Mucosa of descending colon (tissue), 3 donors: ENCODE results near the gene WIZ. TPM values are rescaled to one million over a fixed set of nuclear protein-coding genes. Genes with fewer than 3 reads are reported as not detected.

Experiments used
- ATAC-seq: fragments of 200-7000 bp; cut with Tn5 transposase; one replicate; pipeline ENCODE4 v1.9.1; 2020; ENCODE audit warnings: mild to moderate bottlenecking, moderate library complexity
- DNase-seq, 3 donors: peaks; one replicate each; pipeline ENCODE4 v3.0.0-alpha.2; 2020
- H3K36me3 ChIP-seq: fragments of 200-600 bp; one replicate; pipeline ENCODE4 v1.8.0; 2021; ENCODE audit warnings: low read depth, mild to moderate bottlenecking
- H3K4me1 ChIP-seq: fragments of 200-600 bp; one replicate; pipeline ENCODE4 v1.8.0; 2021; ENCODE audit warnings: low read depth, mild to moderate bottlenecking
- H3K4me3 ChIP-seq: fragments of 200-600 bp; one replicate; pipeline ENCODE4 v1.8.0; 2021; ENCODE audit warnings: mild to moderate bottlenecking
- H3K9me3 ChIP-seq: fragments of 200-600 bp; one replicate; pipeline ENCODE4 v1.8.0; 2021; ENCODE audit warnings: mild to moderate bottlenecking
- intact Hi-C, 2 donors: fragments of 100-400 bp; cut with DNase I in 1 of 2; cut with micrococcal nuclease in 1 of 2; formaldehyde crosslinking; loops; one replicate each; pipeline versions ENCODE4 v1.11.0 to v1.11.1; 2022; cut with DNase I, micrococcal nuclease
- total RNA-seq, 3 donors: library from RNA; stranded (reverse); fragmentation: NEBNext Ultra II Directional in 2 of 3; extraction: Animal tissue kit (Norgen Biotek cat#: 25700) in 2 of 3; gene quantifications; one replicate each; pipeline versions ENCODE4 v1.2.1 to v1.2.4, GENCODE V29; 2021 to 2023
- TF ChIP-seq, protein P1 (sequence below): fragments of 200-600 bp; IDR thresholded peaks from one replicate; pipeline ENCODE4 v1.8.0; 2022; ENCODE audit warnings: antibody characterized with exemption, mild to moderate bottlenecking
- donor health status: DM: no; HTN: no; CAD: no; lungs with moderate emphysema.
- donor health status: DM: no; HTN: no; CAD: no.
- donor health status: DM: no; HTN: yes; CAD: no.

WIZ gene
- total RNA-seq, 3 donors from 2014 or later, result 26.7 to 39.9 (median 28.1) TPM

DNA sequence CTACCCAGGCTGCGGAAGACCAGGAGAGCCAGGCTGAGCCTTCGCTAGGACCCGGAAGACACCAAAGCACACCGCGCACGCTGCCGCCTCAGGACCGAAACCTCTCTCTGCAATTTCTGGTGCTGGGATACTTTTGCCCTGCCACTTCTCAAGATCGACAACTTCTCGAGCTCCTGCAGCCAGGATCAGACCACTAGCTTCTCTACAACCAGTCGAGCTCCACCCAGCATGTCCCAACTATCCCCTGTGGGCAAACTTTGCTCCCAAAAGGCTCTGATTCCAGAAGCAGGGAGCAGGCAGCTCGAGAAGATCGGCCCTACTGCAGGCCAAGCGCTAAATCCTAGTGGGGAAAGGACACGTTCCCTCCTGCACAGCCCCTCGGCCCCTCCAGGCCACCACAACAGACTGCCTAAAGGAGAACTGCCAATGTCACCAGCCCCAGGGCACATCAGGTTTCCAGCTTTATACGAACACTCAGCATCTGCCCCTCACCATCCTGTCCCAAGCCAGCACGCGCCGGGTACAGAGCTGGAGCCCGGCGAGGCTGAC, 71.1 kb downstream of the WIZ start:
- intact Hi-C loops, result no loop called here
- peak; percentile 70 to 77 (median 73) for DNase-seq
- no peaks in the 10 kb centered on the region for H3K9me3 ChIP-seq
- peak; percentile 37 for ATAC-seq
- H3K36me3 ChIP-seq, result no peaks in the 10 kb centered on the region
- peaks cover 14% of the 10 kb centered on the region for H3K4me1 ChIP-seq
- TF ChIP-seq, protein P1, sequence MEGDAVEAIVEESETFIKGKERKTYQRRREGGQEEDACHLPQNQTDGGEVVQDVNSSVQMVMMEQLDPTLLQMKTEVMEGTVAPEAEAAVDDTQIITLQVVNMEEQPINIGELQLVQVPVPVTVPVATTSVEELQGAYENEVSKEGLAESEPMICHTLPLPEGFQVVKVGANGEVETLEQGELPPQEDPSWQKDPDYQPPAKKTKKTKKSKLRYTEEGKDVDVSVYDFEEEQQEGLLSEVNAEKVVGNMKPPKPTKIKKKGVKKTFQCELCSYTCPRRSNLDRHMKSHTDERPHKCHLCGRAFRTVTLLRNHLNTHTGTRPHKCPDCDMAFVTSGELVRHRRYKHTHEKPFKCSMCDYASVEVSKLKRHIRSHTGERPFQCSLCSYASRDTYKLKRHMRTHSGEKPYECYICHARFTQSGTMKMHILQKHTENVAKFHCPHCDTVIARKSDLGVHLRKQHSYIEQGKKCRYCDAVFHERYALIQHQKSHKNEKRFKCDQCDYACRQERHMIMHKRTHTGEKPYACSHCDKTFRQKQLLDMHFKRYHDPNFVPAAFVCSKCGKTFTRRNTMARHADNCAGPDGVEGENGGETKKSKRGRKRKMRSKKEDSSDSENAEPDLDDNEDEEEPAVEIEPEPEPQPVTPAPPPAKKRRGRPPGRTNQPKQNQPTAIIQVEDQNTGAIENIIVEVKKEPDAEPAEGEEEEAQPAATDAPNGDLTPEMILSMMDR, result no peak
- H3K4me3 ChIP-seq, result peak overlapping the region; percentile 96

DNA sequence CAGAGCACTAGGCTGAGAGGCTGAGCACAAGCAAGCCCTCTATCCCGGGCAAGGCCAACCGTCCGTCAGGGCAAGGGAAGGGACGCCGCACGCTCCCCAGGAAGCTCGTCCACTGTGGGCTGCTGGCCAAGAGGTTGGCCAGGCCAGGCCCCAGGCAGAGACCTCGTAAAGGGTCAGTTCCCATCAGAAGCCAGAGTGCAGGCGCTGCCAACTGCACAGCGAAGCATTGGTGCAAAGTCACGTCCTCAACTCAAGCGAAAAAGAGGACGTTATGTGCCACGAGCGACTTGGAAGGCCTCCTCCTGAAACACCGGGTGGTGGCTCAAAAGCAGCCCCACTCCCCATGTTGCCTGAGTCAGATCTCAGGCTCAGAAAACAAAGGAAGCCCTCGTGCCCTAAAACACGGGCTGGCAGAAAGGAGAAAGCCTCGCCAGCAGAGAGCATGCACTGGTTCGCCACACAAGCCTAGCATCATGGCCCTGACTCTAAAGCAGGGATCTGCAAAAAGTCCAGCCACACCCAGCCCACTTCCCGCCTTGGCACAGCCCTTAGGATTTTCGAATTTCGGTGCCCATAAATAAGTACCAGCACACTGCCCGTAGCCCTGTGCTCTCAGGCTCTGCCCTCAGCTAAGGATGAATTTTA, 74.8 kb downstream of the WIZ start:
- intact Hi-C loops, result no loop called here
- peak in 1 of 3 donors; percentile 57 for DNase-seq
- TF ChIP-seq, protein P1, result no peak
- no peak overlapping the region for H3K4me3 ChIP-seq
- peaks cover 14% of the 10 kb centered on the region for H3K4me1 ChIP-seq
- no peak for ATAC-seq
- peaks cover 18% of the 10 kb centered on the region for H3K36me3 ChIP-seq
- no peaks in the 10 kb centered on the region for H3K9me3 ChIP-seq

DNA sequence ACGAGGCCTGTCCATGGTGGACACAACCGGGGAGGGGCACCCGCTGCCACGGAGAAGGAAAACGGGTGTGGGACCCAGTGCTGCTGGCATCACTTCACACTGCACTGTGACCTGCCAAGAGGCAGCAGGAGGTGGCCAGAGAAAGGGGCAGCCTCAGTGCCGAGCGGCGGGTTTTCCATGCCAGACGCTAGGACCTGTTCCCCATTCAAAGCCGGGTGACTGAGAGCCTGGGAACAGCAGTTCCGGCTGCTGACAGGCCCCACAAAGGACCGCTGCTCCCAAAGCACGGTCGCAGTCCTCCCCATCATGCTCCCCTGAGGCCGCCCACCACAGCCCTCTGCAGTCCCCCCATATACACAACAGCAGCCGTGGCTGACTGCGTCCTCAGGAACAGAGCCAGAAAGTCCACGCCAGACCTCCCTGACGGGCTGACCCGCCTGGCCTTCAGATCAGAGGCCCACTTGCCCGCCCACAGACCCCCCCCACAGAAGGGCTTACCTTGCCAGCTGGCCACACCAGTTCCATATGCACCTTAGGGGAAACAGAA, 75.6 kb downstream of the WIZ start:
- TF ChIP-seq, protein P1, result no peak
- peaks cover 14% of the 10 kb centered on the region for H3K4me1 ChIP-seq
- H3K4me3 ChIP-seq, result no peak overlapping the region
- peaks cover 22% of the 10 kb centered on the region for H3K36me3 ChIP-seq
- no peaks in the 10 kb centered on the region for H3K9me3 ChIP-seq
- peak in 2 of 3 donors; percentile 18 to 41 for DNase-seq
- intact Hi-C loops, result no loop called here
- ATAC-seq, result no peak

DNA sequence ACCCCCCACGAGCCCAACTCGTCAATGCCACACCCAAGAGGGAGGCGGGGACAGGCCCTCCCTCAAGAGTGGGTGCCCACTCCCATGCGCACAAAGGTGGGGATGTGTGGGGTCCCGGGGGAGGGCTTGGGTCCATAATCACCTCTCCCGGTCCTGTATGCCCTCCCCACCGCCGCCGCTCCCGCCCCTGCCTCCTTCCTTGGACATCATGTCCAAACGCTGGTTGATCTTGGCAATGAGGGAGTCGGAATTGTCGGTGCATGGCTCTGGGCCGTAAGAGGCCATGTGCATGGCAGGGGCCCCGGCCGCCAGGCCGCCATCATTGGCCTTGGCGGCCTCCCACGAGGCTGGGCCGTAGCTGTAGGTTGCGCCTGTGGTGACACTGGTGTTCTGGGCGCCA, 76.1 kb downstream of the WIZ start:
- DNase-seq, result peak in 2 of 3 donors; percentile 17 to 41
- intact Hi-C loops, result no loop called here
- no peak for ATAC-seq
- peaks cover 14% of the 10 kb centered on the region for H3K4me1 ChIP-seq
- H3K4me3 ChIP-seq, result no peak overlapping the region
- TF ChIP-seq, protein P1, result no peak
- no peaks in the 10 kb centered on the region for H3K9me3 ChIP-seq
- H3K36me3 ChIP-seq, result peaks cover 23% of the 10 kb centered on the region

DNA sequence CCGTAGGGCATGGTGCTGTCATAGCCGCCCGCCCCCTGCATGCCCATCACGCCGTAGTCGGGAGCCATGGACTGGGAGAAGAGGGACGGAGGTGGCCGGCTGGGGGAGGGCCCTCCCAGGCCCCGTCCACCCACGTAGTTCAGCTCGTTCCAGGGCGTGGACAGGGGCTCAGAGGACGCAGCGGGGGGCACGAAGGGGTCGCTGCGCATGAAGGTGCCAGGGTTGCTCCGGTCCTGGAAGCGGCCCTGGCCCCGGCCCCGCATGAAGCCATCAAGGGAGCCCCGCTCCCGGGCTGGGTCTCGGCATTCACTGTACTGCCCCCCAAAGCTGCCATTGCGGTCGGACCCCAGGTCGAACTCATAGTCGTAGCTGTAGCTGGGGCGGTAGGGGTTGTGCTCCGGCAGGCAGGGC, 76.9 kb downstream of the WIZ start:
- intact Hi-C loops, result no loop called here
- Histone ChIP-seq H3K4me3 (no peak overlapping the region), H3K9me3 (no peaks in the 10 kb centered on the region), H3K36me3 (peaks cover 30% of the 10 kb centered on the region), H3K4me1 (peaks cover 11% of the 10 kb centered on the region)
- DNase-seq (peak in 2 of 3 donors; percentile 26 to 42), ATAC-seq (no peak)
- TF ChIP-seq, protein P1, result no peak
